GM12878 (cell line): Measurements from ENCODE around the gene NECAB2. TPM values are rescaled to one million over a fixed set of nuclear protein-coding genes. Genes with fewer than 3 reads are reported as not detected.

Experiments used
- ATAC-seq: fragments of 200-7000 bp; cut with Tn5 transposase; 3 replicates; pipeline ENCODE4 v1.9.1; 2020; ENCODE audit warnings: mild to moderate bottlenecking, moderate library complexity
- BruUV-seq: library from RNA; stranded (reverse); fragments of 400-500 nt; replicated peaks from 2 replicates; lab custom pipeline; 2021; lab: Mats Ljungman, UMichigan
- CTCF ChIA-PET: fragments of 300-600 bp; sonication (Branson Sonifier 250); formaldehyde crosslinking; extraction: SDS; loops from one replicate; lab custom pipeline; 2021; ENCODE audit warnings: inconsistent platforms; lab: Yijun Ruan, JAX
- POLR2A ChIA-PET: fragments of 350-600 bp; formaldehyde crosslinking; extraction: SDS; loops from one replicate; lab custom pipeline; 2021; ENCODE audit warnings: inconsistent platforms; lab: Charles Lee
- RAD21 ChIA-PET: fragments of 300-600 bp; sonication (Branson Sonifier 250); formaldehyde crosslinking; loops from one replicate; lab custom pipeline; 2023; ENCODE audit warnings: antibody characterized with exemption; ENCODE audit not compliant: unreplicated experiment; lab: Charles Lee
- SMC1A ChIA-PET: fragments of 300-600 bp; sonication (Branson Sonifier 250); formaldehyde crosslinking; loops from one replicate; lab custom pipeline; 2023; ENCODE audit not compliant: unreplicated experiment, uncharacterized antibody; lab: Charles Lee
- DNase-seq: peaks from one replicate; pipeline ENCODE4 v3.0.0-alpha.2; 2011; ENCODE audit warnings: low read depth, low spot score
- FAIRE-seq: peaks from 3 replicates; lab custom pipeline; 2011; peaks lifted over from hg19 to GRCh38; lab: Jason Lieb, UNC
- H2AFZ ChIP-seq: 2 replicates; pipeline ENCODE4 v1.6.0; 2011; ENCODE audit warnings: low read depth, low read length, control low read depth; ENCODE audit not compliant: control insufficient read depth
- H3K27ac ChIP-seq: 2 replicates; pipeline ENCODE4 v1.5.1; 2011; ENCODE audit warnings: control low read depth; ENCODE audit not compliant: control insufficient read depth, insufficient read depth
- H3K27me3 ChIP-seq, 2 experiments: replicated peaks in 1 of 2; 2 replicates each; pipeline versions ENCODE4 v1.6.0 to v1.6.1; 2011; ENCODE audit warnings: low read length in 1 of 2; ENCODE audit not compliant: control insufficient read depth in 2 of 2, insufficient read depth in 2 of 2
- H3K36me3 ChIP-seq, 2 experiments: 2 replicates each; pipeline ENCODE4 v1.5.1; 2011; ENCODE audit warnings: low read length in 1 of 2; ENCODE audit not compliant: control insufficient read depth in 2 of 2, insufficient read depth in 2 of 2
- H3K4me1 ChIP-seq: 2 replicates; pipeline ENCODE4 v1.6.1; 2011; ENCODE audit warnings: mild to moderate bottlenecking, low read length, moderate library complexity, mixed read lengths; ENCODE audit not compliant: control insufficient read depth, insufficient read depth
- H3K4me2 ChIP-seq: 2 replicates; pipeline ENCODE4 v1.6.0; 2011; ENCODE audit warnings: control low read depth; ENCODE audit not compliant: control insufficient read depth, insufficient read depth
- H3K4me3 ChIP-seq: fragments of 200-600 bp; sonication (generic); 2 replicates; pipeline ENCODE4 v1.5.1; 2016
- H3K79me2 ChIP-seq: 2 replicates; pipeline ENCODE4 v1.6.0; 2011; ENCODE audit warnings: low read length; ENCODE audit not compliant: control insufficient read depth, insufficient read depth
- H3K9ac ChIP-seq: 2 replicates; pipeline ENCODE4 v1.8.0; 2011; ENCODE audit warnings: low read length, control low read depth, mixed read lengths; ENCODE audit not compliant: control insufficient read depth, insufficient read depth
- H3K9me3 ChIP-seq: replicated peaks from 3 replicates; pipeline ENCODE4 v1.5.1; 2011; ENCODE audit warnings: mild to moderate bottlenecking, low read length; ENCODE audit not compliant: control insufficient read depth, insufficient read depth
- H4K20me1 ChIP-seq: 2 replicates; pipeline ENCODE4 v1.6.0; 2011; ENCODE audit not compliant: control insufficient read depth, insufficient read depth
- RB1 ChIP-seq: fragments of 450-650 bp; formaldehyde crosslinking; IDR thresholded peaks from 2 replicates; pipeline ENCODE4 v1.6.1; 2017; ENCODE audit warnings: mild to moderate bottlenecking, borderline replicate concordance
- WGBS: methylation state at CpG from one replicate; pipeline ENCODE4 v1.1.6; 2016; ENCODE audit warnings: low lambda C conversion rate; ENCODE audit not compliant: insufficient replicate concordance, insufficient coverage; ENCODE audit errors: missing lambda C conversion rate; 5-methylcytosine and 5-hydroxymethylcytosine counted together
- in situ Hi-C: fragments of 300-500 bp; cut with MboI; formaldehyde crosslinking; loops from 9 replicates; pipeline ENCODE4 v1.14.3; 2018; ENCODE audit warnings: mixed read lengths
- intact Hi-C: fragments of 100-400 bp; cut with micrococcal nuclease; formaldehyde crosslinking; loops from one replicate; pipeline ENCODE4 v1.14.2; 2022; ENCODE audit not compliant: unreplicated experiment
- polyA plus RNA-seq, 11 experiments: library from polyadenylated mRNA; depleted of rRNA in 4 of 11; unstranded in 6 of 11; stranded (reverse) in 5 of 11; fragments of >200 nt; fragmentation: Nextera tagmentation in 4 of 11; fragmentation: Illumina TruSeq in 1 of 11; extraction: Ambion mirVana in 4 of 11; extraction: Trizol in 1 of 11; gene quantifications; 1 replicate in 1 of 11; 2 replicates in 10 of 11; pipeline versions ENCODE4 v1.2.1 to v1.2.3, GENCODE V29; 2011 to 2016; ENCODE audit warnings: inconsistent platforms in 2 of 11, missing spikeins in 2 of 11, low read depth in 1 of 11
- total RNA-seq, 4 experiments: library from RNA; depleted of rRNA in 3 of 4; stranded (reverse); fragments of >200 nt in 3 of 4; fragmentation: Illumina TruSeq in 1 of 4; extraction: Trizol in 1 of 4; gene quantifications; 2 replicates each; pipeline versions ENCODE4 v1.2.1 to v1.2.3, GENCODE V29; 2013 to 2021
- TF ChIP-seq, protein P1 (sequence below): fragments of 450-650 bp; IDR thresholded peaks from 2 replicates; pipeline ENCODE4 v1.6.1; 2016; ENCODE audit warnings: mild to moderate bottlenecking, moderate library complexity, borderline replicate concordance

Gene NECAB2
- total and polyA plus RNA-seq, 10 of the 15 experiments (the other 5 are each of a cell fraction or from before 2014, with no cell fraction given): not detected

DNA sequence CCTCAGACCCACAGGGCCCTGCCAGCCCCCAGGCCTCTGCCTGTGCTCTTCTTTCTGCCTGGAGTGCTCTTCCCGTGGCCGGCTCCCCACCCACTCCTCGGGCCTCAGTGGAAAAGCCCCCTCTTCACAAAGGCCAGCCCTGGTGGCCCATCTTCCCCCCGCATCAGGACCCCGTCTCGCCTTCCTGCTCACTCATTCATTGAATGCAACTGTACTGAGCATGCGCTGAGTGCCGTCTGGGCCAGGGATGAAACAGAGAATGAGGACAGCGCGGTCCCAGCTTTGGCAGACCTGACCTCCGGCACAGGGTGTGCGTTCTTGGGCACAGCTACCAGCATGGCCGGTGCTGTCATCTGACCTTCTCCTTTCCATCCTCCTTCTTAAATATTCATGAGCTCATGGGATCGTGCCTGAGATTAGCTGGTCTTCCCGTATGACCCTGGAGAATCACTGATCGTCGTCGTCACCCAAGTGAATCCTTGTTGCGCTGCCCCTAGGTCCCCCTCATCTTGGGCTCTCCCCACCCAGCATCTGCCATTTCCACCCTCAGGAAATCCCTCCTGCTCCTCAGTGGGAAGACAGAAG, 31.4 kb upstream of the NECAB2 start:
- in situ Hi-C loops: no loop called here
- WGBS: 72% methylated on average over 19 of the region's 19 CpGs
- H3K4me1 ChIP-seq: no peaks in the 10 kb centered on the region
- H3K9me3 ChIP-seq: no peaks in the 10 kb centered on the region
- H4K20me1 ChIP-seq: no peaks in the 10 kb centered on the region
- DNase-seq: no peak
- H3K4me2 ChIP-seq: no peak overlapping the region
- POLR2A ChIA-PET: interaction anchor here (0.6 kb wide), 1 partner anchor 171 kb away, joined by 4 read pairs; no protein-coding TSS in a partner anchor
- TF ChIP-seq RB1: no peak
- TF ChIP-seq, protein P1, sequence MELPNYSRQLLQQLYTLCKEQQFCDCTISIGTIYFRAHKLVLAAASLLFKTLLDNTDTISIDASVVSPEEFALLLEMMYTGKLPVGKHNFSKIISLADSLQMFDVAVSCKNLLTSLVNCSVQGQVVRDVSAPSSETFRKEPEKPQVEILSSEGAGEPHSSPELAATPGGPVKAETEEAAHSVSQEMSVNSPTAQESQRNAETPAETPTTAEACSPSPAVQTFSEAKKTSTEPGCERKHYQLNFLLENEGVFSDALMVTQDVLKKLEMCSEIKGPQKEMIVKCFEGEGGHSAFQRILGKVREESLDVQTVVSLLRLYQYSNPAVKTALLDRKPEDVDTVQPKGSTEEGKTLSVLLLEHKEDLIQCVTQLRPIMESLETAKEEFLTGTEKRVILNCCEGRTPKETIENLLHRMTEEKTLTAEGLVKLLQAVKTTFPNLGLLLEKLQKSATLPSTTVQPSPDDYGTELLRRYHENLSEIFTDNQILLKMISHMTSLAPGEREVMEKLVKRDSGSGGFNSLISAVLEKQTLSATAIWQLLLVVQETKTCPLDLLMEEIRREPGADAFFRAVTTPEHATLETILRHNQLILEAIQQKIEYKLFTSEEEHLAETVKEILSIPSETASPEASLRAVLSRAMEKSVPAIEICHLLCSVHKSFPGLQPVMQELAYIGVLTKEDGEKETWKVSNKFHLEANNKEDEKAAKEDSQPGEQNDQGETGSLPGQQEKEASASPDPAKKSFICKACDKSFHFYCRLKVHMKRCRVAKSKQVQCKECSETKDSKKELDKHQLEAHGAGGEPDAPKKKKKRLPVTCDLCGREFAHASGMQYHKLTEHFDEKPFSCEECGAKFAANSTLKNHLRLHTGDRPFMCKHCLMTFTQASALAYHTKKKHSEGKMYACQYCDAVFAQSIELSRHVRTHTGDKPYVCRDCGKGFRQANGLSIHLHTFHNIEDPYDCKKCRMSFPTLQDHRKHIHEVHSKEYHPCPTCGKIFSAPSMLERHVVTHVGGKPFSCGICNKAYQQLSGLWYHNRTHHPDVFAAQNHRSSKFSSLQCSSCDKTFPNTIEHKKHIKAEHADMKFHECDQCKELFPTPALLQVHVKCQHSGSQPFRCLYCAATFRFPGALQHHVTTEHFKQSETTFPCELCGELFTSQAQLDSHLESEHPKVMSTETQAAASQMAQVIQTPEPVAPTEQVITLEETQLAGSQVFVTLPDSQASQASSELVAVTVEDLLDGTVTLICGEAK: no peak
- TF ChIP-seq, all 136 proteins: peak for 0
- ChIA-PET SMC1A (no interaction called here), CTCF (no interaction called here), RAD21 (no interaction called here)
- intact Hi-C loops: no loop called here
- no peaks in the 10 kb centered on the region for H3K27me3 ChIP-seq
- H3K79me2 ChIP-seq: no peaks in the 10 kb centered on the region
- H3K4me3 ChIP-seq: no peak overlapping the region
- ATAC-seq: no peak
- H3K9ac ChIP-seq: no peak overlapping the region
- H3K36me3 ChIP-seq: no peaks in the 10 kb centered on the region
- no TSS peak for BruUV-seq
- no peak for FAIRE-seq
- no peak overlapping the region for H2AFZ ChIP-seq
- H3K27ac ChIP-seq: no peak overlapping the region
